MCF 10A (cell line): ENCODE results near the gene HOXB3. TPM values are rescaled to one million over a fixed set of nuclear protein-coding genes. Genes with fewer than 3 reads are reported as not detected.

ENCODE experiments used
- BruUV-seq: library from RNA; stranded (reverse); fragments of 400-500 nt; replicated peaks from 2 replicates; lab custom pipeline; 2021; lab: Mats Ljungman, UMichigan
- CTCF ChIA-PET: fragments of 300-600 bp; sonication (Branson Sonifier 250); formaldehyde crosslinking; extraction: SDS; loops from one replicate; lab custom pipeline; 2021; ENCODE audit warnings: antibody characterized with exemption, inconsistent platforms; lab: Yijun Ruan, JAX
- POLR2A ChIA-PET: fragments of 300-600, 350-650 bp; sonication (Branson Sonifier 250); formaldehyde crosslinking; extraction: SDS; loops from one replicate; lab custom pipeline; 2020; ENCODE audit warnings: antibody characterized with exemption, inconsistent platforms; lab: Yijun Ruan, JAX
- DNase-seq: peaks from one replicate; pipeline ENCODE4 v3.0.0-alpha.2; 2018; ENCODE audit not compliant: unreplicated experiment
- H3K27ac Mint-ChIP-seq: one replicate; pipeline ENCODE4 v1.8.0; 2022; ENCODE audit warnings: mild to moderate bottlenecking, low read depth, mixed read lengths; ENCODE audit not compliant: unreplicated experiment
- H3K27me3 Mint-ChIP-seq: one replicate; pipeline ENCODE4 v1.8.0; 2022; ENCODE audit warnings: mixed read lengths; ENCODE audit not compliant: insufficient read depth, unreplicated experiment
- H3K36me3 Mint-ChIP-seq: one replicate; pipeline ENCODE4 v1.8.0; 2022; ENCODE audit warnings: mild to moderate bottlenecking, moderate library complexity, mixed read lengths; ENCODE audit not compliant: insufficient read depth, unreplicated experiment
- H3K4me1 Mint-ChIP-seq: one replicate; pipeline ENCODE4 v1.8.0; 2022; ENCODE audit warnings: mixed read lengths; ENCODE audit not compliant: insufficient read depth, unreplicated experiment
- H3K4me3 Mint-ChIP-seq: one replicate; pipeline ENCODE4 v1.8.0; 2022; ENCODE audit warnings: mild to moderate bottlenecking, moderate library complexity, mixed read lengths; ENCODE audit not compliant: unreplicated experiment
- H3K9me3 Mint-ChIP-seq: one replicate; pipeline ENCODE4 v1.8.0; 2022; ENCODE audit warnings: mixed read lengths; ENCODE audit not compliant: unreplicated experiment
- CTCF ChIP-seq: fragments of 200-600 bp; IDR thresholded peaks from one replicate; pipeline ENCODE4 v1.8.0; 2022; ENCODE audit warnings: antibody characterized with exemption, mild to moderate bottlenecking; ENCODE audit not compliant: unreplicated experiment
- intact Hi-C: fragments of 100-400 bp; cut with micrococcal nuclease; formaldehyde crosslinking; loops from 2 replicates; pipeline ENCODE4 v1.14.1; 2022
- total RNA-seq: library from RNA; stranded (reverse); gene quantifications from 2 replicates; pipeline ENCODE4 v1.2.3, GENCODE V29; 2022

HOXB3 gene
- total RNA-seq, 1 experiment from 2014 or later: 0.79 TPM

GRCh38 chr17:48632579-48633265, 42.7 kb upstream of the HOXB3 start:
- intact Hi-C loops: no loop called here
- Mint-ChIP-seq H3K36me3 (no peaks in the 10 kb centered on the region), H3K9me3 (no peaks in the 10 kb centered on the region), H3K27ac (no peak overlapping the region), H3K27me3 (peaks cover 92% of the 10 kb centered on the region), H3K4me3 (no peak overlapping the region), H3K4me1 (peaks cover under 1% of the 10 kb centered on the region)
- no TSS peak for BruUV-seq
- POLR2A ChIA-PET: no interaction called here
- CTCF ChIA-PET: interaction anchor here (0.5 to 1.5 kb wide), 6 partner anchors 14 to 369 kb away, joined by 3 to 7 read pairs (median 4); no protein-coding TSS in a partner anchor
- no peak for TF ChIP-seq CTCF
- DNase-seq: no peak

- no peaks in the 10 kb centered on the region for H3K36me3 Mint-ChIP-seq
- H3K27me3 Mint-ChIP-seq: peaks cover 92% of the 10 kb centered on the region
- no peak overlapping the region for H3K4me3 Mint-ChIP-seq
- no peak overlapping the region for H3K27ac Mint-ChIP-seq
- BruUV-seq: no TSS peak
- H3K4me1 Mint-ChIP-seq: no peaks in the 10 kb centered on the region
- no peak for TF ChIP-seq CTCF
- no peak for DNase-seq
- ChIA-PET CTCF (interaction anchor here (0.5 to 1.5 kb wide), 7 partner anchors 13 to 551 kb away, joined by 3 to 7 read pairs (median 4); no protein-coding TSS in a partner anchor), POLR2A (no interaction called here)
- intact Hi-C loops: no loop called here
- no peaks in the 10 kb centered on the region for H3K9me3 Mint-ChIP-seq
These were observed 41.9 kb upstream of the HOXB3 start for GRCh38 chr17:48631693-48632578.

GRCh38 chr17:48630925-48631692, 41.1 kb upstream of the HOXB3 start:
- Mint-ChIP-seq H3K27me3 (peaks cover 92% of the 10 kb centered on the region), H3K36me3 (no peaks in the 10 kb centered on the region), H3K4me3 (no peak overlapping the region), H3K9me3 (no peaks in the 10 kb centered on the region), H3K4me1 (no peaks in the 10 kb centered on the region), H3K27ac (no peak overlapping the region)
- no peak for TF ChIP-seq CTCF
- no peak for DNase-seq
- POLR2A ChIA-PET: no interaction called here
- intact Hi-C loops: no loop called here
- CTCF ChIA-PET: interaction anchor here (0.7 to 0.9 kb wide), 2 partner anchors 276 to 550 kb away, joined by 3 to 4 read pairs; no protein-coding TSS in a partner anchor
- no TSS peak for BruUV-seq
